Measurements from ENCODE around the gene ITGA6. TPM values are rescaled to one million over a fixed set of nuclear protein-coding genes. Genes with fewer than 3 reads are reported as not detected.

The ITGA6 gene
- total and polyA plus RNA-seq, 2 experiments from 2014 or later: 32.9 to 124 TPM

DNA sequence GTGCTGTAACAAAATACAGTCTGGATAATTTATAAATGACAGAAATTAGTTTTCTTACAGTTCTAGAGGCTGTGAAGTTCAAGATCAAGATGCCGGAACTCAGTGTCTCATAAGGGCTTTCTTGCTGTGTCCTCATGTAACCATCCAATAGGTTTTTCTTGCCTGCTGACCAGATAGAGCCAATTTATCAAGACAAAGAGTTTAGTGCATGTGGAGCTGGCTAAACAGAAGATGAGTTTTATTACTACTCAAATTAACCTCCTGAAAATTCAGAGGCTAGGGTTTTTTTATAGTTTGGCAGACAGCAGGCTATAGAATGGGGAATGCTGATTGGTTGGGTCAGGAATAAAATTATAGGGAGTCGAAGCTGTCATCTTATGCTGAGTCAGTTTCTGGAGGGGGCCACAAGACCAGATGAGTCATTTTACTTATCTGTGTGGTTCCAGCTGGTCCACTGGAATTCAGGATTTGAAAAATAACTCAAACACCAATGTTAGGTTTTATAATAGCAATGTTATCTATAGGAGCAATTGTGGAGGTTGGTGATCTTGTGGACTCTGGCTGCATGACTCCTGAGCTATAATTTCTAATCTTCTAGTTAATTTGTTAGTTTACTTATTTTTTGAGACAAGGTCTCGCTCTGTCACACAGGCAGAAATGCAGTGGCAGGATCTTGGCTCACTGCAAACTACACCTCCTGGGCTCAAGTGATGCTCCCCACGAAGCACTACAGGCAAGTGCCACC lies 125.3 kb downstream of the ITGA6 start:
- no peak overlapping the region for H2AFZ ChIP-seq

More for the DNA sequence above, 125.3 kb downstream of the ITGA6 start:
- H3K4me3 ChIP-seq: no peak overlapping the region
- H3F3A ChIP-seq (replicated peaks; ENCODE audit: low read depth): peaks cover 3% of the 10 kb centered on the region; the same call in 1 of the 2 replicates
- peak overlapping the region; percentile 8; the same call in 1 of the 2 replicates for H3K4me2 ChIP-seq
- H3K27ac ChIP-seq (ENCODE audit: low read depth): no peak overlapping the region
- Mint-ChIP-seq H3K9me3 (peaks cover 21% of the 10 kb centered on the region), H3K27me3 (ENCODE audit: insufficient read depth, low read depth, poor library complexity) (peaks cover 5% of the 10 kb centered on the region), H3K4me1 (peaks cover 62% of the 10 kb centered on the region), H3K27ac (no peak overlapping the region), H3K36me3 (ENCODE audit: low read depth) (peaks cover 24% of the 10 kb centered on the region), H3K4me3 (no peak overlapping the region)
- 0 out of 2 replicates have a peak, but pooled peaks cover 3% of the 10 kb centered on the region for H3K27me3 ChIP-seq (ENCODE audit: insufficient read depth)
- no peak for ATAC-seq
- H4K20me1 ChIP-seq (replicated peaks; ENCODE audit: insufficient read depth): no peaks in the 10 kb centered on the region
- no peaks in the 10 kb centered on the region for H3K9me2 ChIP-seq (ENCODE audit: insufficient read depth)
- peaks cover 10% of the 10 kb centered on the region for H3K36me3 ChIP-seq (ENCODE audit: insufficient read depth)
- DNase-seq (ENCODE audit: low spot score): no peak
- H3K4me1 ChIP-seq (ENCODE audit: insufficient read depth): peaks cover 66% of the 10 kb centered on the region
- H3K79me2 ChIP-seq (replicated peaks; ENCODE audit: insufficient read depth): peaks cover 11% of the 10 kb centered on the region
- TF ChIP-seq CREB1 (CRISPR knock-in tag; IDR thresholded peaks at IDR 0.05; ENCODE audit: low read depth) (no peak), ETS1 (IDR thresholded peaks at IDR 0.05) (no peak), POLR2AphosphoS5 (IDR thresholded peaks at IDR 0.05; ENCODE audit: low read depth) (no peak), CTCF (conservative IDR thresholded peaks at IDR 0.05; ENCODE audit: low read depth in 2 of 2) (no peak), EZH2phosphoT487 (IDR thresholded peaks at IDR 0.05; ENCODE audit: unreplicated experiment) (no peak), EZH2 (IDR thresholded peaks at IDR 0.05; ENCODE audit: low read depth, unreplicated experiment) (no peak), STAT1 (IDR thresholded peaks at IDR 0.05; ENCODE audit: unreplicated experiment) (no peak), ZNF331 (CRISPR knock-in tag; IDR thresholded peaks at IDR 0.05; ENCODE audit: low read depth) (no peak), JUNB (IDR thresholded peaks at IDR 0.05; ENCODE audit: unreplicated experiment) (no peak), NANOG (IDR thresholded peaks at IDR 0.05; ENCODE audit: borderline replicate concordance) (no peak)
- TF ChIP-seq, protein P1, sequence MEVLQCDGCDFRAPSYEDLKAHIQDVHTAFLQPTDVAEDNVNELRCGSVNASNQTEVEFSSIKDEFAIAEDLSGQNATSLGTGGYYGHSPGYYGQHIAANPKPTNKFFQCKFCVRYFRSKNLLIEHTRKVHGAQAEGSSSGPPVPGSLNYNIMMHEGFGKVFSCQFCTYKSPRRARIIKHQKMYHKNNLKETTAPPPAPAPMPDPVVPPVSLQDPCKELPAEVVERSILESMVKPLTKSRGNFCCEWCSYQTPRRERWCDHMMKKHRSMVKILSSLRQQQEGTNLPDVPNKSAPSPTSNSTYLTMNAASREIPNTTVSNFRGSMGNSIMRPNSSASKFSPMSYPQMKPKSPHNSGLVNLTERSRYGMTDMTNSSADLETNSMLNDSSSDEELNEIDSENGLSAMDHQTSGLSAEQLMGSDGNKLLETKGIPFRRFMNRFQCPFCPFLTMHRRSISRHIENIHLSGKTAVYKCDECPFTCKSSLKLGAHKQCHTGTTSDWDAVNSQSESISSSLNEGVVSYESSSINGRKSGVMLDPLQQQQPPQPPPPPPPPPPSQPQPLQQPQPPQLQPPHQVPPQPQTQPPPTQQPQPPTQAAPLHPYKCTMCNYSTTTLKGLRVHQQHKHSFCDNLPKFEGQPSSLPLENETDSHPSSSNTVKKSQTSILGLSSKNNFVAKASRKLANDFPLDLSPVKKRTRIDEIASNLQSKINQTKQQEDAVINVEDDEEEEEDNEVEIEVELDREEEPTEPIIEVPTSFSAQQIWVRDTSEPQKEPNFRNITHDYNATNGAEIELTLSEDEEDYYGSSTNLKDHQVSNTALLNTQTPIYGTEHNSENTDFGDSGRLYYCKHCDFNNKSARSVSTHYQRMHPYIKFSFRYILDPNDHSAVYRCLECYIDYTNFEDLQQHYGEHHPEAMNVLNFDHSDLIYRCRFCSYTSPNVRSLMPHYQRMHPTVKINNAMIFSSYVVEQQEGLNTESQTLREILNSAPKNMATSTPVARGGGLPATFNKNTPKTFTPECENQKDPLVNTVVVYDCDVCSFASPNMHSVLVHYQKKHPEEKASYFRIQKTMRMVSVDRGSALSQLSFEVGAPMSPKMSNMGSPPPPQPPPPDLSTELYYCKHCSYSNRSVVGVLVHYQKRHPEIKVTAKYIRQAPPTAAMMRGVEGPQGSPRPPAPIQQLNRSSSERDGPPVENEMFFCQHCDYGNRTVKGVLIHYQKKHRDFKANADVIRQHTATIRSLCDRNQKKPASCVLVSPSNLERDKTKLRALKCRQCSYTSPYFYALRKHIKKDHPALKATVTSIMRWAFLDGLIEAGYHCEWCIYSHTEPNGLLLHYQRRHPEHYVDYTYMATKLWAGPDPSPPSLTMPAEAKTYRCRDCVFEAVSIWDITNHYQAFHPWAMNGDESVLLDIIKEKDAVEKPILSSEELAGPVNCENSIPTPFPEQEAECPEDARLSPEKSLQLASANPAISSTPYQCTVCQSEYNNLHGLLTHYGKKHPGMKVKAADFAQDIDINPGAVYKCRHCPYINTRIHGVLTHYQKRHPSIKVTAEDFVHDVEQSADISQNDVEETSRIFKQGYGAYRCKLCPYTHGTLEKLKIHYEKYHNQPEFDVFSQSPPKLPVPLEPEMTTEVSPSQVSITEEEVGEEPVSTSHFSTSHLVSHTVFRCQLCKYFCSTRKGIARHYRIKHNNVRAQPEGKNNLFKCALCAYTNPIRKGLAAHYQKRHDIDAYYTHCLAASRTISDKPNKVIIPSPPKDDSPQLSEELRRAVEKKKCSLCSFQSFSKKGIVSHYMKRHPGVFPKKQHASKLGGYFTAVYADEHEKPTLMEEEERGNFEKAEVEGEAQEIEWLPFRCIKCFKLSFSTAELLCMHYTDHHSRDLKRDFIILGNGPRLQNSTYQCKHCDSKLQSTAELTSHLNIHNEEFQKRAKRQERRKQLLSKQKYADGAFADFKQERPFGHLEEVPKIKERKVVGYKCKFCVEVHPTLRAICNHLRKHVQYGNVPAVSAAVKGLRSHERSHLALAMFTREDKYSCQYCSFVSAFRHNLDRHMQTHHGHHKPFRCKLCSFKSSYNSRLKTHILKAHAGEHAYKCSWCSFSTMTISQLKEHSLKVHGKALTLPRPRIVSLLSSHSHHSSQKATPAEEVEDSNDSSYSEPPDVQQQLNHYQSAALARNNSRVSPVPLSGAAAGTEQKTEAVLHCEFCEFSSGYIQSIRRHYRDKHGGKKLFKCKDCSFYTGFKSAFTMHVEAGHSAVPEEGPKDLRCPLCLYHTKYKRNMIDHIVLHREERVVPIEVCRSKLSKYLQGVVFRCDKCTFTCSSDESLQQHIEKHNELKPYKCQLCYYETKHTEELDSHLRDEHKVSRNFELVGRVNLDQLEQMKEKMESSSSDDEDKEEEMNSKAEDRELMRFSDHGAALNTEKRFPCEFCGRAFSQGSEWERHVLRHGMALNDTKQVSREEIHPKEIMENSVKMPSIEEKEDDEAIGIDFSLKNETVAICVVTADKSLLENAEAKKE (CRISPR knock-in tag; IDR thresholded peaks at IDR 0.05): no peak
- TF ChIP-seq, protein P2, sequence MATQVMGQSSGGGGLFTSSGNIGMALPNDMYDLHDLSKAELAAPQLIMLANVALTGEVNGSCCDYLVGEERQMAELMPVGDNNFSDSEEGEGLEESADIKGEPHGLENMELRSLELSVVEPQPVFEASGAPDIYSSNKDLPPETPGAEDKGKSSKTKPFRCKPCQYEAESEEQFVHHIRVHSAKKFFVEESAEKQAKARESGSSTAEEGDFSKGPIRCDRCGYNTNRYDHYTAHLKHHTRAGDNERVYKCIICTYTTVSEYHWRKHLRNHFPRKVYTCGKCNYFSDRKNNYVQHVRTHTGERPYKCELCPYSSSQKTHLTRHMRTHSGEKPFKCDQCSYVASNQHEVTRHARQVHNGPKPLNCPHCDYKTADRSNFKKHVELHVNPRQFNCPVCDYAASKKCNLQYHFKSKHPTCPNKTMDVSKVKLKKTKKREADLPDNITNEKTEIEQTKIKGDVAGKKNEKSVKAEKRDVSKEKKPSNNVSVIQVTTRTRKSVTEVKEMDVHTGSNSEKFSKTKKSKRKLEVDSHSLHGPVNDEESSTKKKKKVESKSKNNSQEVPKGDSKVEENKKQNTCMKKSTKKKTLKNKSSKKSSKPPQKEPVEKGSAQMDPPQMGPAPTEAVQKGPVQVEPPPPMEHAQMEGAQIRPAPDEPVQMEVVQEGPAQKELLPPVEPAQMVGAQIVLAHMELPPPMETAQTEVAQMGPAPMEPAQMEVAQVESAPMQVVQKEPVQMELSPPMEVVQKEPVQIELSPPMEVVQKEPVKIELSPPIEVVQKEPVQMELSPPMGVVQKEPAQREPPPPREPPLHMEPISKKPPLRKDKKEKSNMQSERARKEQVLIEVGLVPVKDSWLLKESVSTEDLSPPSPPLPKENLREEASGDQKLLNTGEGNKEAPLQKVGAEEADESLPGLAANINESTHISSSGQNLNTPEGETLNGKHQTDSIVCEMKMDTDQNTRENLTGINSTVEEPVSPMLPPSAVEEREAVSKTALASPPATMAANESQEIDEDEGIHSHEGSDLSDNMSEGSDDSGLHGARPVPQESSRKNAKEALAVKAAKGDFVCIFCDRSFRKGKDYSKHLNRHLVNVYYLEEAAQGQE (IDR thresholded peaks at IDR 0.05; ENCODE audit: unreplicated experiment): no peak

All from GM23338 (cell line).